Measurements from ENCODE around the gene CFAP97.
"Not testable (repeated sequence)": the region's sequence is repeated elsewhere in the genome, so short reads cannot be mapped to it uniquely, and the experiment has no call there.

The CFAP97 gene

GRCh38 chr4:185142912-185143600 lies 60.7 kb downstream of the CFAP97 start, which contains the start of gene SLC25A4:
SLC25A4 (plus strand) TSS chr4:185143266; CDS start chr4:185143373, 107 bp downstream.
- peak; percentile 79 for DNase-seq (ENCODE audit: low read depth)

GRCh38 chr4:185142564-185142911 lies 61.3 kb downstream of the CFAP97 start:
- DNase-seq (ENCODE audit: low read depth) = no peak

- DNase-seq (ENCODE audit: low read depth) = no peak
These were observed 62.0 kb downstream of the CFAP97 start for GRCh38 chr4:185141777-185142176.

- no peak for DNase-seq (ENCODE audit: low read depth)
These were observed 64.1 kb downstream of the CFAP97 start for GRCh38 chr4:185139736-185140135.

- no peak for DNase-seq (ENCODE audit: low read depth)
These were observed 65.6 kb downstream of the CFAP97 start for GRCh38 chr4:185138161-185138560.

- DNase-seq (ENCODE audit: low read depth) = no peak
These were observed 66.4 kb downstream of the CFAP97 start for GRCh38 chr4:185137233-185137925.

- no peak for DNase-seq (ENCODE audit: low read depth)
These were observed 69.4 kb downstream of the CFAP97 start for GRCh38 chr4:185134307-185134869.

- DNase-seq (ENCODE audit: low read depth) = peak; percentile 12
These were observed 75.3 kb downstream of the CFAP97 start for GRCh38 chr4:185128272-185129119.

- DNase-seq (ENCODE audit: low read depth) = no peak
These were observed 76.5 kb downstream of the CFAP97 start for GRCh38 chr4:185127021-185127925.

GRCh38 chr4:185124006-185124405 lies 79.8 kb downstream of the CFAP97 start:
- DNase-seq (ENCODE audit: low read depth) = no peak

- DNase-seq (ENCODE audit: low read depth) = no peak
These were observed 81.0 kb downstream of the CFAP97 start for GRCh38 chr4:185122681-185123345.

- DNase-seq (ENCODE audit: low read depth) = no peak
These were observed 83.2 kb downstream of the CFAP97 start for GRCh38 chr4:185120631-185120946.

GRCh38 chr4:185119927-185120630 lies 83.7 kb downstream of the CFAP97 start:
- DNase-seq (ENCODE audit: low read depth) = no peak

- not testable (repeated sequence) for DNase-seq (ENCODE audit: low read depth)
These were observed 84.3 kb downstream of the CFAP97 start for GRCh38 chr4:185119467-185119866.

- DNase-seq (ENCODE audit: low read depth) = no peak
These were observed 84.9 kb downstream of the CFAP97 start for GRCh38 chr4:185118876-185119275.

- no peak for DNase-seq (ENCODE audit: low read depth)
These were observed 86.4 kb downstream of the CFAP97 start for GRCh38 chr4:185117300-185117934.

- no peak for DNase-seq (ENCODE audit: low read depth)
These were observed 88.0 kb downstream of the CFAP97 start for GRCh38 chr4:185115827-185116232.

GRCh38 chr4:185113340-185113739 lies 90.5 kb downstream of the CFAP97 start:
- DNase-seq (ENCODE audit: low read depth) = no peak

GRCh38 chr4:185112104-185112503 lies 91.7 kb downstream of the CFAP97 start:
- DNase-seq (ENCODE audit: low read depth) = no peak

- no peak for DNase-seq (ENCODE audit: low read depth)
These were observed 93.4 kb downstream of the CFAP97 start for GRCh38 chr4:185110375-185110823.

Measured in activated T-cell treated with anti-CD3 and anti-CD28 coated beads for 1 hour (primary cell).